ENCODE measurements around the gene RANBP3. TPM values are rescaled to one million over a fixed set of nuclear protein-coding genes. Genes with fewer than 3 reads are reported as not detected.

Gene RANBP3
- total RNA-seq, 4 donors from 2014 or later, result 57.8 to 148 (median 82.7) TPM

- peak overlapping the region; percentile 67 to 94 (median 89) for H3K27ac ChIP-seq
- TF ChIP-seq, protein P1, sequence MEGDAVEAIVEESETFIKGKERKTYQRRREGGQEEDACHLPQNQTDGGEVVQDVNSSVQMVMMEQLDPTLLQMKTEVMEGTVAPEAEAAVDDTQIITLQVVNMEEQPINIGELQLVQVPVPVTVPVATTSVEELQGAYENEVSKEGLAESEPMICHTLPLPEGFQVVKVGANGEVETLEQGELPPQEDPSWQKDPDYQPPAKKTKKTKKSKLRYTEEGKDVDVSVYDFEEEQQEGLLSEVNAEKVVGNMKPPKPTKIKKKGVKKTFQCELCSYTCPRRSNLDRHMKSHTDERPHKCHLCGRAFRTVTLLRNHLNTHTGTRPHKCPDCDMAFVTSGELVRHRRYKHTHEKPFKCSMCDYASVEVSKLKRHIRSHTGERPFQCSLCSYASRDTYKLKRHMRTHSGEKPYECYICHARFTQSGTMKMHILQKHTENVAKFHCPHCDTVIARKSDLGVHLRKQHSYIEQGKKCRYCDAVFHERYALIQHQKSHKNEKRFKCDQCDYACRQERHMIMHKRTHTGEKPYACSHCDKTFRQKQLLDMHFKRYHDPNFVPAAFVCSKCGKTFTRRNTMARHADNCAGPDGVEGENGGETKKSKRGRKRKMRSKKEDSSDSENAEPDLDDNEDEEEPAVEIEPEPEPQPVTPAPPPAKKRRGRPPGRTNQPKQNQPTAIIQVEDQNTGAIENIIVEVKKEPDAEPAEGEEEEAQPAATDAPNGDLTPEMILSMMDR (IDR thresholded peaks at IDR 0.05), result no peak
- no peak for TF ChIP-seq POLR2A (IDR thresholded peaks at IDR 0.05)
Measured at GRCh38 chr19:5915782-5916165, 62.2 kb downstream of the RANBP3 start.

DNA sequence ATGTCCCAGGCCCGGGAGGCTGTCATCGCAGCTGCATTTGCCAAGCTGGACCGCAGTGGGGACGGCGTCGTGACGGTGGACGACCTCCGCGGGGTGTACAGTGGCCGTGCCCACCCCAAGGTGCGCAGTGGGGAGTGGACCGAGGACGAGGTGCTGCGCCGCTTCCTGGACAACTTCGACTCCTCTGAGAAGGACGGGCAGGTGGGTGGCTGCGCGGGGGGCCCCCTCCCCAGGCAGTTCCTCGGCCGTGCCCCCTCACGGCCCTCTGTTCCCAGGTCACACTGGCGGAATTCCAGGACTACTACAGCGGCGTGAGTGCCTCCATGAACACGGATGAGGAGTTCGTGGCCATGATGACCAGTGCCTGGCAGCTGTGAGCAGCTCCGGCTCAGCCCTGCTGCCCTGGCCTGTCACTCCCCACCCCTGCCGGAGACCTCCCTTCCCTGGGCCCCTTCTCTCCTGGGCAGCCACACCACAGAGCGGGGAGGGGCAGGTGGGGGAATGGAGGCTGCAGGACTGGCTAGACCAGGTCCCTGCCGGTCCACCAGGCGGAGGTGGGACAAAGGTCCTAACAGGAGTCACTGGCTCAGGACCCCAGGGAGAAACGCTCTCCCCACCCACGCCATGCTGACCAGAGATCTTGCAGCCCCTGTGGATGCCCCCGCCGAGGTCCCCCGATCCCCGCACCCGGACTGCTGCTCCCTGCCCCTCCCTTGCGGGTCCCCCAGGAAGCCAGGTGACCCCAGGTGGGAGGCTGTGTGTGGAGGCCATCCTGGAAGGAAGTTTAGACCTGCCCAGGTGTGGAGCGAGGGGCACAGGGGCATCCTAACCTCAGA is 62.8 kb downstream of the RANBP3 start:
- H3K4me1 ChIP-seq, result peaks cover 26 to 30% of the 10 kb centered on the region in 2 donors
- H3K27ac ChIP-seq, result peak overlapping the region; percentile 67 to 94 (median 89)
- intact Hi-C loops (cut with DNase I), result no loop called here
- no peaks in the 10 kb centered on the region for H3K27me3 ChIP-seq
- no peak for TF ChIP-seq POLR2A (IDR thresholded peaks at IDR 0.05)
- TF ChIP-seq, protein P1 (IDR thresholded peaks at IDR 0.05), result peak in 1 of 6 experiments; percentile 11
- H3K4me3 ChIP-seq (replicated peaks in 1 of 3), result no peak overlapping the region
- H3K36me3 ChIP-seq, result peaks cover 31 to 40% of the 10 kb centered on the region in 2 donors
- peak; percentile 88 to 92 for DNase-seq
- 55 to 56% methylated on average over 28 of the region's 42 CpGs for WGBS, 2 donors
- no peaks in the 10 kb centered on the region for H3K9me3 ChIP-seq

More at GRCh38 chr19:5915782-5916165, 62.2 kb downstream of the RANBP3 start:
- Histone ChIP-seq H3K4me1 (peaks cover 26 to 30% of the 10 kb centered on the region in 2 donors), H3K9me3 (no peaks in the 10 kb centered on the region), H3K36me3 (peaks cover 31 to 43% of the 10 kb centered on the region in 2 donors), H3K27me3 (no peaks in the 10 kb centered on the region), H3K4me3 (replicated peaks in 1 of 3) (no peak overlapping the region)
- peak in 1 of 2 donors; percentile 16 for DNase-seq
- intact Hi-C loops (cut with DNase I), result no loop called here
- WGBS, 2 donors, result 72 to 73% methylated on average over 11 of the region's 11 CpGs

GRCh38 chr19:5914358-5914774 is 63.6 kb downstream of the RANBP3 start:
- Histone ChIP-seq H3K27ac (peak overlapping the region; percentile 67 to 94 (median 89)), H3K36me3 (peaks cover 31 to 35% of the 10 kb centered on the region in 2 donors), H3K27me3 (no peaks in the 10 kb centered on the region), H3K4me1 (peaks cover 26 to 30% of the 10 kb centered on the region in 2 donors), H3K4me3 (replicated peaks in 1 of 3) (no peak overlapping the region), H3K9me3 (no peaks in the 10 kb centered on the region)
- intact Hi-C loops (cut with DNase I), result no loop called here
- 43 to 68% methylated on average over 13 to 22 of the region's 22 CpGs for WGBS, 2 donors
- DNase-seq, result peak; percentile 48 to 51
- no peak for TF ChIP-seq POLR2A (IDR thresholded peaks at IDR 0.05)

- Histone ChIP-seq H3K36me3 (peaks cover 29 to 32% of the 10 kb centered on the region in 2 donors), H3K9me3 (no peaks in the 10 kb centered on the region), H3K27me3 (no peaks in the 10 kb centered on the region), H3K4me3 (replicated peaks in 1 of 3) (no peak within 1 kb of the TSS), H3K4me1 (peaks cover 26 to 30% of the 10 kb centered on the region in 2 donors), H3K27ac (peak within 1 kb of the TSS; percentile 67 to 94 (median 89))
- intact Hi-C loops (cut with DNase I), result no loop called here
- TF ChIP-seq, protein P1 (IDR thresholded peaks at IDR 0.05), result no peak
- TF ChIP-seq POLR2A (IDR thresholded peaks at IDR 0.05), result peak in 1 of 2 donors; percentile 35
- peak; percentile 99 for DNase-seq
- 55 to 77% methylated on average over 5 to 10 of the region's 10 CpGs for WGBS, 2 donors
Measured at GRCh38 chr19:5913739-5914357, 64.1 kb downstream of the RANBP3 start, which contains the start of gene CAPS. Gene CAPS, plus strand, starts transcription at chr19:5914254. Its CDS starts 153 bp downstream, at chr19:5914407.

DNA sequence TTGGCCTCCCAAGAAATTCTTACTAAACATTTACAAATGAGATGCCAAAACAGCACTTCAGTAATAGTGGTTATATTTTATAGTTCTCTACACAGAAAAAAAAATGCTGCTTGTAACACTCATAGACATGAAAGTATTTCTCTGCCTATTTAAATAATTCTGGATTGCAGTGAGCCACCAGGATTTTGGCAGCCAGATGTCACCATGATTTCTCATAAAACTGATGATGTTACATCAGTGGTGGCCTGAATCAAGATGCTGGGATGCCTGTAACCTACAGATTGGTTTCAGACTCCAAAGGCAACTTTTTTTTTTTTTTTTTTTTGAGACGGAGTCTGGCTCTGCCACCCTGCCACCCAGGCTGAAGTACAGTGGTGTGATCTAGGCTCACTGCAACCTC is 66.6 kb downstream of the RANBP3 start:
- intact Hi-C loops (cut with DNase I), result no loop called here

More for the DNA sequence above, 66.6 kb downstream of the RANBP3 start:
- Histone ChIP-seq H3K4me1 (peaks cover 25 to 29% of the 10 kb centered on the region in 2 donors), H3K36me3 (peaks cover 4 to 10% of the 10 kb centered on the region in 2 donors), H3K9me3 (no peaks in the 10 kb centered on the region), H3K27me3 (no peaks in the 10 kb centered on the region), H3K4me3 (replicated peaks in 1 of 3) (no peak overlapping the region), H3K27ac (no peak overlapping the region)
- DNase-seq, result no peak
- TF ChIP-seq, protein P1 (IDR thresholded peaks at IDR 0.05), result no peak
- no peak for TF ChIP-seq POLR2A (IDR thresholded peaks at IDR 0.05)
- WGBS, 2 donors, result 93 to 100% methylated on average over 1 of the region's 1 CpG

All from thyroid gland (tissue), 4 donors.